H9 (cell line): ENCODE data around the gene CRHR2. TPM values are rescaled to one million over a fixed set of nuclear protein-coding genes. Genes with fewer than 3 reads are reported as not detected.

Experiments used
- DNase-seq: peaks from one replicate; pipeline ENCODE4 v3.0.0-alpha.2; 2017
- H2AFZ ChIP-seq: one replicate; pipeline ENCODE4 v1.6.1; 2013; ENCODE audit warnings: mild to moderate bottlenecking, low read length, control low read depth, moderate library complexity
- H2AK5ac ChIP-seq: 2 replicates; pipeline ENCODE4 v1.6.1; 2013; ENCODE audit warnings: low read length, control low read depth, mixed read lengths; ENCODE audit not compliant: insufficient read length
- H2BK120ac ChIP-seq: one replicate; pipeline ENCODE4 v1.6.1; 2013; ENCODE audit warnings: low read depth, mild to moderate bottlenecking, low read length, control low read depth, inconsistent platforms; ENCODE audit not compliant: poor library complexity, severe bottlenecking
- H2BK12ac ChIP-seq: 2 replicates; pipeline ENCODE4 v1.6.1; 2013; ENCODE audit warnings: low read length, control low read depth, mixed read lengths, low read depth; ENCODE audit not compliant: insufficient read length
- H2BK15ac ChIP-seq: 2 replicates; pipeline ENCODE4 v1.6.1; 2013; ENCODE audit warnings: low read depth, low read length, control low read depth
- H2BK20ac ChIP-seq: one replicate; pipeline ENCODE4 v1.6.1; 2013; ENCODE audit warnings: low read depth, mild to moderate bottlenecking, low read length, control low read depth, inconsistent platforms; ENCODE audit not compliant: poor library complexity, severe bottlenecking
- H2BK5ac ChIP-seq: 2 replicates; pipeline ENCODE4 v1.6.1; 2013; ENCODE audit warnings: low read length, control low read depth, mixed read lengths; ENCODE audit not compliant: insufficient read length
- H3K14ac ChIP-seq: 2 replicates; pipeline ENCODE4 v1.6.1; 2013; ENCODE audit warnings: low read length, control low read depth; ENCODE audit not compliant: insufficient read depth
- H3K18ac ChIP-seq: 2 replicates; pipeline ENCODE4 v1.6.1; 2013; ENCODE audit warnings: low read depth, mild to moderate bottlenecking, mixed read lengths, low read length, control low read depth; ENCODE audit not compliant: insufficient read length
- H3K23ac ChIP-seq: 2 replicates; pipeline ENCODE4 v1.6.1; 2013; ENCODE audit warnings: low read length, control low read depth, mixed read lengths, low read depth; ENCODE audit not compliant: insufficient read length
- H3K23me2 ChIP-seq: 2 replicates; pipeline ENCODE4 v1.6.1; 2013; ENCODE audit warnings: low read depth, mild to moderate bottlenecking, mixed read lengths, low read length, control low read depth; ENCODE audit not compliant: insufficient read length, poor library complexity, severe bottlenecking
- H3K27ac ChIP-seq: 2 replicates; pipeline ENCODE4 v1.5.1; 2013; ENCODE audit warnings: low read length, control low read depth, mixed read lengths, low read depth; ENCODE audit not compliant: insufficient read length
- H3K27me3 ChIP-seq: 2 replicates; pipeline ENCODE4 v1.6.1; 2013; ENCODE audit warnings: low read length, control low read depth, inconsistent platforms; ENCODE audit not compliant: insufficient read depth
- H3K4ac ChIP-seq: 2 replicates; pipeline ENCODE4 v1.6.1; 2013; ENCODE audit warnings: low read depth, mild to moderate bottlenecking, control low read depth, inconsistent platforms, low read length, moderate library complexity
- H3K4me1 ChIP-seq: 2 replicates; pipeline ENCODE4 v1.6.1; 2013; ENCODE audit warnings: low read length, control low read depth, inconsistent platforms; ENCODE audit not compliant: insufficient read depth
- H3K4me2 ChIP-seq: 2 replicates; pipeline ENCODE4 v1.6.1; 2013; ENCODE audit warnings: low read length, control low read depth, mixed read lengths; ENCODE audit not compliant: insufficient read length, insufficient read depth
- H3K56ac ChIP-seq: 2 replicates; pipeline ENCODE4 v1.6.1; 2013; ENCODE audit warnings: low read depth, mild to moderate bottlenecking, mixed read lengths, low read length, control low read depth; ENCODE audit not compliant: insufficient read length
- H3K79me1 ChIP-seq: 2 replicates; pipeline ENCODE4 v1.6.1; 2013; ENCODE audit warnings: low read depth, mild to moderate bottlenecking, moderate library complexity, low read length, control low read depth, inconsistent platforms; ENCODE audit not compliant: insufficient read depth, poor library complexity, severe bottlenecking
- H3K79me2 ChIP-seq: 2 replicates; pipeline ENCODE4 v1.6.1; 2013; ENCODE audit warnings: low read length, control low read depth, inconsistent platforms; ENCODE audit not compliant: insufficient read depth
- H3K9ac ChIP-seq: 2 replicates; pipeline ENCODE4 v1.6.1; 2013; ENCODE audit warnings: low read length, control low read depth, mixed read lengths; ENCODE audit not compliant: insufficient read length; ENCODE audit errors: extremely low read depth
- H3K9me3 ChIP-seq: one replicate; pipeline ENCODE4 v1.6.1; 2013; ENCODE audit warnings: low read depth, low read length, inconsistent platforms; ENCODE audit not compliant: control insufficient read depth
- H3T11ph ChIP-seq: one replicate; pipeline ENCODE4 v1.6.1; 2013; ENCODE audit warnings: mild to moderate bottlenecking, low read length, control low read depth, inconsistent platforms
- H4K20me1 ChIP-seq: one replicate; pipeline ENCODE4 v1.6.1; 2013; ENCODE audit not compliant: control insufficient read depth, insufficient read length, insufficient read depth
- H4K5ac ChIP-seq: 2 replicates; pipeline ENCODE4 v1.6.1; 2013; ENCODE audit warnings: low read depth, mild to moderate bottlenecking, mixed read lengths, low read length, control low read depth; ENCODE audit not compliant: insufficient read length
- H4K8ac ChIP-seq: replicated peaks from 2 replicates; pipeline ENCODE4 v1.6.1; 2013; ENCODE audit warnings: low read length, control low read depth, mixed read lengths, low read depth; ENCODE audit not compliant: insufficient read length
- H4K91ac ChIP-seq: 2 replicates; pipeline ENCODE4 v1.6.1; 2013; ENCODE audit warnings: low read depth, mild to moderate bottlenecking, moderate library complexity, mixed read lengths, low read length, control low read depth; ENCODE audit not compliant: insufficient read length
- H3K27ac Mint-ChIP-seq, 3 experiments: 2 replicates in 2 of 3; 3 replicates in 1 of 3; pipeline ENCODE4 v1.8.0; 2020 to 2021; ENCODE audit warnings: mixed read lengths in 3 of 3, mild to moderate bottlenecking in 1 of 3, moderate library complexity in 1 of 3
- H3K27me3 Mint-ChIP-seq: 2 replicates; pipeline ENCODE4 v1.8.0; 2021; ENCODE audit warnings: low read depth, mild to moderate bottlenecking, moderate library complexity, mixed read lengths
- H3K36me3 Mint-ChIP-seq, 3 experiments: 2 replicates in 2 of 3; 3 replicates in 1 of 3; pipeline ENCODE4 v1.8.0; 2020 to 2021; ENCODE audit warnings: low read depth in 3 of 3, mixed read lengths in 3 of 3; ENCODE audit not compliant: insufficient read depth in 1 of 3
- H3K4me1 Mint-ChIP-seq, 2 experiments: 2 replicates each; pipeline ENCODE4 v1.8.0; 2020; ENCODE audit warnings: mixed read lengths in 2 of 2
- H3K4me3 Mint-ChIP-seq, 2 experiments: 2 replicates in 1 of 2; 3 replicates in 1 of 2; pipeline ENCODE4 v1.8.0; 2020 to 2021; ENCODE audit warnings: mild to moderate bottlenecking in 2 of 2, mixed read lengths in 2 of 2, moderate library complexity in 1 of 2
- H3K9me3 Mint-ChIP-seq, 2 experiments: 2 replicates in 1 of 2; 3 replicates in 1 of 2; pipeline ENCODE4 v1.8.0; 2020; ENCODE audit warnings: mild to moderate bottlenecking in 2 of 2, mixed read lengths in 2 of 2, moderate library complexity in 1 of 2
- WGBS: extraction: QIAGEN DNeasy Blood & Tissue Kit; methylation state at CpG from one replicate; pipeline ENCODE4 v1.1.7; 2013; ENCODE audit warnings: missing lambda C conversion rate, low lambda C conversion rate, mixed read lengths; ENCODE audit not compliant: insufficient read length; ENCODE audit errors: extremely low coverage; 5-methylcytosine and 5-hydroxymethylcytosine counted together
- total RNA-seq: library from RNA; stranded (reverse); gene quantifications from 2 replicates; pipeline ENCODE4 v1.2.1, GENCODE V29; 2021
- TF ChIP-seq, protein P1 (sequence below): fragments of 200-600 bp; sonication (generic); conservative IDR thresholded peaks from 3 replicates; pipeline ENCODE4 v1.8.0; 2021; ENCODE audit warnings: antibody characterized with exemption, mild to moderate bottlenecking

CRHR2 gene
- total RNA-seq, 1 experiment from 2014 or later, result 0.07 TPM

- H3K4me1 ChIP-seq, result no peaks in the 10 kb centered on the region
- no peak overlapping the region for H2BK5ac ChIP-seq
- no peak overlapping the region for H4K91ac ChIP-seq
- Mint-ChIP-seq H3K27me3 (no peaks in the 10 kb centered on the region; the same call in 1 of the 2 replicates), H3K4me1 (peaks cover 11 to 16% of the 10 kb centered on the region in 2 experiments), H3K36me3 (no peaks in the 10 kb centered on the region), H3K27ac (no peak overlapping the region), H3K9me3 (no peaks in the 10 kb centered on the region), H3K4me3 (no peak overlapping the region)
- no peaks in the 10 kb centered on the region for H3K9me3 ChIP-seq
- no peak overlapping the region for H2AFZ ChIP-seq
- no peak overlapping the region for H3K4me2 ChIP-seq
- no peaks in the 10 kb centered on the region for H3K79me2 ChIP-seq
- H3K4ac ChIP-seq, result no peak overlapping the region
- no peak overlapping the region for H4K8ac ChIP-seq
- H2AK5ac ChIP-seq, result no peak overlapping the region
- H3K27me3 ChIP-seq, result no peaks in the 10 kb centered on the region
- no peak for DNase-seq
- H4K20me1 ChIP-seq, result no peaks in the 10 kb centered on the region
- H3K14ac ChIP-seq, result no peak overlapping the region; the same call in 1 of the 2 replicates
- no peak overlapping the region for H3T11ph ChIP-seq
- WGBS, result no CpG with 5 or more reads among the region's 2 CpGs
- H2BK15ac ChIP-seq, result no peak overlapping the region
- H2BK12ac ChIP-seq, result no peak overlapping the region
- TF ChIP-seq, protein P1, sequence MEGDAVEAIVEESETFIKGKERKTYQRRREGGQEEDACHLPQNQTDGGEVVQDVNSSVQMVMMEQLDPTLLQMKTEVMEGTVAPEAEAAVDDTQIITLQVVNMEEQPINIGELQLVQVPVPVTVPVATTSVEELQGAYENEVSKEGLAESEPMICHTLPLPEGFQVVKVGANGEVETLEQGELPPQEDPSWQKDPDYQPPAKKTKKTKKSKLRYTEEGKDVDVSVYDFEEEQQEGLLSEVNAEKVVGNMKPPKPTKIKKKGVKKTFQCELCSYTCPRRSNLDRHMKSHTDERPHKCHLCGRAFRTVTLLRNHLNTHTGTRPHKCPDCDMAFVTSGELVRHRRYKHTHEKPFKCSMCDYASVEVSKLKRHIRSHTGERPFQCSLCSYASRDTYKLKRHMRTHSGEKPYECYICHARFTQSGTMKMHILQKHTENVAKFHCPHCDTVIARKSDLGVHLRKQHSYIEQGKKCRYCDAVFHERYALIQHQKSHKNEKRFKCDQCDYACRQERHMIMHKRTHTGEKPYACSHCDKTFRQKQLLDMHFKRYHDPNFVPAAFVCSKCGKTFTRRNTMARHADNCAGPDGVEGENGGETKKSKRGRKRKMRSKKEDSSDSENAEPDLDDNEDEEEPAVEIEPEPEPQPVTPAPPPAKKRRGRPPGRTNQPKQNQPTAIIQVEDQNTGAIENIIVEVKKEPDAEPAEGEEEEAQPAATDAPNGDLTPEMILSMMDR, result no peak
- H3K23ac ChIP-seq, result no peak overlapping the region
- no peak overlapping the region for H3K18ac ChIP-seq
- H3K27ac ChIP-seq, result no peak overlapping the region
- H3K79me1 ChIP-seq, result no peaks in the 10 kb centered on the region
- H2BK20ac ChIP-seq, result no peak overlapping the region
- no peak overlapping the region for H3K9ac ChIP-seq
- no peaks in the 10 kb centered on the region for H3K23me2 ChIP-seq
- H3K56ac ChIP-seq, result no peak overlapping the region
- H2BK120ac ChIP-seq, result no peak overlapping the region
- H4K5ac ChIP-seq, result no peak overlapping the region
Measured at GRCh38 chr7:30664184-30664885, 17.9 kb downstream of the CRHR2 start.
